MM.1S (cell line): ENCODE data around the gene EMP3.

ENCODE experiments used
- CTCF ChIP-seq: fragments of 300-600 bp; sonication (generic); IDR thresholded peaks from 2 replicates; pipeline ENCODE4 v1.5.1; 2016; ENCODE audit warnings: antibody characterized with exemption, low read length, mixed read lengths
- EZH2 ChIP-seq: fragments of 300-600 bp; sonication (generic); optimal IDR thresholded peaks from 2 replicates; pipeline ENCODE3; 2017; ENCODE audit warnings: low read depth, mild to moderate bottlenecking, antibody characterized with exemption, low read length, mixed read lengths
- EZH2phosphoT487 ChIP-seq: fragments of 300-600 bp; sonication (generic); IDR thresholded peaks from 2 replicates; pipeline ENCODE4 v1.6.1; 2018; ENCODE audit warnings: antibody characterized with exemption, low read length

DNA sequence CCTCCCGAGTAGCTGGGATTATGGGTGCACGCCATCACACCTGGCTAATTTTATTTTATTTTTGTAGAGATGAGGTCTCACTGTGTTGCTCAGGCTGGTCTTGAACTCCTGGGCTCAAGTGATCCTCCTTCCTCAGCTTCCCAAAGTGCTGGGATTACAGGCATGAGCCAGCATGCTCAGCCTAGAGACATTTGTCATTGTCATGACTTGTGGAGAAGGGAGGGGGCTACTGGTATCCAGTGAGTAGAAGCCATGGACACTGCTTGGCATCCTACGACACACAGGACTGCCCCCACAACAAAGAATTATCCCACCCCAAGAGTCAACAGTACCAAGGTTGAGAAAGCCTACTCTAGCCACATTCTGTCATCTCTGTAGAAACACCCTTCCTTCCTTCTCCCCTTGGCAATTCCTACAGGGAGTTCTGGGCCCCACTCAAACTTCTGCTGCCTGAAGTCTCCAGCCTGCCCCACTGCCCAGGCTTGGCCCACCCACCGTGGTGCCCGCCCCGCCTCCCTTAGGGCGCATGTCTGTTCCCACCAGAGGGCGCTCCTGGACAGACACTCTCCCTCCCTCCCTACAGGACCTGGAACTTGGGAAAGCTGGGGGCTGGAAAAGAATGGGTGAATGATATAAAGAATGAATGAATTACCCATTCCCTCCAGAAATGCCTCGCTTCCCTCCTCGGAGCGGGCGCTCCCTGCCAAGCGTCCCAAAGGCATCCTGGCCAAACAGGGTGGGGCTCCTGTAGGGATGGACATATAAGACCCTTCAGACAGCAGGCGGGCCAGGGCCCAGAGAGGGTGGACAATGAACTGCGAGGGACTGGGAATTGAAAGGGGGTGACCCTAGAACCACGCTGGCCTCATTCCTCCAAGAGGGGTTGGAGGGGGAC, 5.5 kb upstream of the EMP3 start:
- TF ChIP-seq CTCF (peak; percentile 87), EZH2phosphoT487 (no peak), EZH2 (no peak)
